ENCODE results near the gene USH1C. TPM values are rescaled to one million over a fixed set of nuclear protein-coding genes. Genes with fewer than 3 reads are reported as not detected.

USH1C gene
- total RNA-seq, 1 experiment from 2014 or later = 1.0 TPM

DNA sequence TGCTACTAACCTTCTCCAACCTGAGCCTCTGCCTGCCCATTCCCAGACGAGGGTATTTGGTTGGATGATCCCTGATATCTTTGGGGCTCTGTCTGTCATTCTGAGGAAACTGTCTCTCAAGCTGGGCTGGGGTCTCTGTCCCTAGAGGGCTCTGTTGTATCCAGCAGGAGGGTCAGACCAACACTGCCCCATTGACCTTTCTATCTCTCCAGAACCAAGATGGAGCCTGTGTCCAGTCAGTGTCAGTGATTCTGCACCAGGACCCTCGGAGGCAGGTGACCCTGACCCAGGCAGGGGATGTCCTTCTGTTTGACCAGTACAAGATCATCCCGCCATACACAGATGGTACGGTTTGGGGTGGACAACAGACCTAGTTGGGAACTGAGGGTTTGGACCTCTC is 24.7 kb upstream of the USH1C start:
- Histone ChIP-seq H4K5ac (ENCODE audit: insufficient read length, low read depth, low read length) (no peak overlapping the region), H3K23me2 (ENCODE audit: insufficient read length, low read depth, low read length, poor library complexity, severe bottlenecking) (no peaks in the 10 kb centered on the region), H4K91ac (ENCODE audit: insufficient read length, low read depth, low read length) (no peak overlapping the region), H3K27me3 (ENCODE audit: insufficient read depth, low read length) (no peaks in the 10 kb centered on the region), H3K27ac (ENCODE audit: insufficient read length, low read depth, low read length) (no peak overlapping the region), H3K14ac (ENCODE audit: insufficient read depth, low read length) (no peak overlapping the region), H3K79me1 (ENCODE audit: insufficient read depth, low read depth, low read length, poor library complexity, severe bottlenecking) (no peaks in the 10 kb centered on the region), H3K4me1 (ENCODE audit: insufficient read depth, low read length) (no peaks in the 10 kb centered on the region), H3K56ac (ENCODE audit: insufficient read length, low read depth, low read length) (no peak overlapping the region), H3K4me2 (ENCODE audit: insufficient read depth, insufficient read length, low read length) (no peak overlapping the region), H4K8ac (replicated peaks; ENCODE audit: insufficient read length, low read depth, low read length) (no peak overlapping the region), H3K9ac (ENCODE audit: extremely low read depth, insufficient read length, low read length) (no peak overlapping the region), H2BK120ac (ENCODE audit: low read depth, low read length, poor library complexity, severe bottlenecking) (no peak overlapping the region), H3T11ph (ENCODE audit: low read length) (no peak overlapping the region), H2AFZ (ENCODE audit: low read length) (no peak overlapping the region), H2BK15ac (ENCODE audit: low read depth, low read length) (no peak overlapping the region), H3K18ac (ENCODE audit: insufficient read length, low read depth, low read length) (no peak overlapping the region), H3K23ac (ENCODE audit: insufficient read length, low read depth, low read length) (no peak overlapping the region), H2BK20ac (ENCODE audit: low read depth, low read length, poor library complexity, severe bottlenecking) (no peak overlapping the region), H4K20me1 (ENCODE audit: control insufficient read depth, insufficient read depth, insufficient read length) (no peaks in the 10 kb centered on the region), H3K4ac (ENCODE audit: low read depth, low read length) (no peak overlapping the region), H2BK12ac (ENCODE audit: insufficient read length, low read depth, low read length) (no peak overlapping the region), H3K79me2 (ENCODE audit: insufficient read depth, low read length) (no peaks in the 10 kb centered on the region), H3K9me3 (ENCODE audit: control insufficient read depth, low read depth, low read length) (no peaks in the 10 kb centered on the region), H2BK5ac (ENCODE audit: insufficient read length, low read length) (no peak overlapping the region), H2AK5ac (ENCODE audit: insufficient read length, low read length) (no peak overlapping the region)
- Mint-ChIP-seq H3K4me1 (peaks cover 0 to 11% of the 10 kb centered on the region in 2 experiments; a peak in 1 of 4 replicates), H3K36me3 (ENCODE audit: insufficient read depth in 1 of 3, low read depth in 3 of 3) (no peaks in the 10 kb centered on the region), H3K27ac (no peak overlapping the region), H3K9me3 (no peaks in the 10 kb centered on the region), H3K4me3 (no peak overlapping the region), H3K27me3 (ENCODE audit: low read depth) (peaks cover 6% of the 10 kb centered on the region)
- WGBS (ENCODE audit: extremely low coverage, insufficient read length, low lambda C conversion rate) = no CpG with 5 or more reads among the region's 4 CpGs
- DNase-seq = no peak
- TF ChIP-seq, protein P1, sequence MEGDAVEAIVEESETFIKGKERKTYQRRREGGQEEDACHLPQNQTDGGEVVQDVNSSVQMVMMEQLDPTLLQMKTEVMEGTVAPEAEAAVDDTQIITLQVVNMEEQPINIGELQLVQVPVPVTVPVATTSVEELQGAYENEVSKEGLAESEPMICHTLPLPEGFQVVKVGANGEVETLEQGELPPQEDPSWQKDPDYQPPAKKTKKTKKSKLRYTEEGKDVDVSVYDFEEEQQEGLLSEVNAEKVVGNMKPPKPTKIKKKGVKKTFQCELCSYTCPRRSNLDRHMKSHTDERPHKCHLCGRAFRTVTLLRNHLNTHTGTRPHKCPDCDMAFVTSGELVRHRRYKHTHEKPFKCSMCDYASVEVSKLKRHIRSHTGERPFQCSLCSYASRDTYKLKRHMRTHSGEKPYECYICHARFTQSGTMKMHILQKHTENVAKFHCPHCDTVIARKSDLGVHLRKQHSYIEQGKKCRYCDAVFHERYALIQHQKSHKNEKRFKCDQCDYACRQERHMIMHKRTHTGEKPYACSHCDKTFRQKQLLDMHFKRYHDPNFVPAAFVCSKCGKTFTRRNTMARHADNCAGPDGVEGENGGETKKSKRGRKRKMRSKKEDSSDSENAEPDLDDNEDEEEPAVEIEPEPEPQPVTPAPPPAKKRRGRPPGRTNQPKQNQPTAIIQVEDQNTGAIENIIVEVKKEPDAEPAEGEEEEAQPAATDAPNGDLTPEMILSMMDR (conservative IDR thresholded peaks at IDR 0.05) = no peak
